SK-N-SH (cell line): Measurements from ENCODE around the gene RAB24. TPM values are rescaled to one million over a fixed set of nuclear protein-coding genes. Genes with fewer than 3 reads are reported as not detected.

Experiments used
- CTCF ChIA-PET: fragments of 300-600, 350-600 bp; formaldehyde crosslinking; extraction: SDS; loops from one replicate; lab custom pipeline; 2021; lab: Yijun Ruan, JAX
- POLR2A ChIA-PET: fragments of 350-600 bp; sonication (Branson Sonifier 250); formaldehyde crosslinking; extraction: SDS; loops from one replicate; lab custom pipeline; 2020; ENCODE audit warnings: antibody characterized with exemption, inconsistent platforms; lab: Yijun Ruan, JAX
- DNase-seq: peaks from one replicate; pipeline ENCODE4 v3.0.0; 2012
- H2AFZ ChIP-seq: fragments of 200-600 bp; sonication (generic); 2 replicates; pipeline ENCODE4 v1.8.1; 2016; ENCODE audit warnings: antibody characterized with exemption, mild to moderate bottlenecking, low read depth
- H3F3A ChIP-seq: fragments of 200-600 bp; sonication (generic); replicated peaks from 2 replicates; pipeline ENCODE3; 2016; ENCODE audit warnings: antibody characterized with exemption, mild to moderate bottlenecking; ENCODE audit not compliant: insufficient read depth
- H3K27ac ChIP-seq, 2 experiments: fragments of 200-500 bp in 1 of 2; fragments of 200-600 bp in 1 of 2; sonication (Bioruptor generic) in 1 of 2; sonication (generic), shearing (Covaris generic) in 1 of 2; 2 replicates each; pipeline versions ENCODE4 v1.5.1 to v1.6.1; 2014 to 2016; ENCODE audit warnings: low read depth in 2 of 2, inconsistent platforms in 1 of 2, low read length in 1 of 2, mild to moderate bottlenecking in 1 of 2, mixed read lengths in 1 of 2
- H3K27me3 ChIP-seq: fragments of 200-600 bp; sonication (generic), shearing (Covaris generic); 2 replicates; pipeline ENCODE4 v1.6.1; 2016; ENCODE audit warnings: mixed run types; ENCODE audit not compliant: insufficient read depth
- H3K36me3 ChIP-seq, 2 experiments: fragments of 200-500 bp in 1 of 2; fragments of 200-600 bp in 1 of 2; sonication (Bioruptor generic) in 1 of 2; sonication (generic) in 1 of 2; replicated peaks in 1 of 2; 2 replicates each; pipeline versions ENCODE3 to v1.5.1; 2014 to 2016; ENCODE audit warnings: low read length in 1 of 2, mild to moderate bottlenecking in 1 of 2; ENCODE audit not compliant: insufficient read depth in 2 of 2, control insufficient read depth in 1 of 2
- H3K4me1 ChIP-seq, 2 experiments: fragments of 200-500 bp in 1 of 2; fragments of 200-600 bp in 1 of 2; sonication (Bioruptor generic) in 1 of 2; sonication (generic), shearing (Covaris generic) in 1 of 2; 2 replicates each; pipeline versions ENCODE4 v1.5.1 to v1.6.1; 2014 to 2016; ENCODE audit warnings: low read depth in 1 of 2, low read length in 1 of 2, mixed run types in 1 of 2; ENCODE audit not compliant: insufficient read depth in 2 of 2, control insufficient read depth in 1 of 2
- H3K4me2 ChIP-seq: fragments of 200-600 bp; sonication (generic), shearing (Covaris generic); 2 replicates; pipeline ENCODE4 v1.6.1; 2017; ENCODE audit warnings: mixed run types
- H3K4me3 ChIP-seq, 2 experiments: fragments of 200-500 bp in 1 of 2; fragments of 200-600 bp in 1 of 2; sonication (Bioruptor generic) in 1 of 2; sonication (generic), shearing (Covaris generic) in 1 of 2; 2 replicates each; pipeline versions ENCODE4 v1.5.1 to v1.8.1; 2014 to 2016; ENCODE audit warnings: low read depth in 2 of 2, inconsistent platforms in 1 of 2, low read length in 1 of 2, mild to moderate bottlenecking in 1 of 2, mixed read lengths in 1 of 2, moderate library complexity in 1 of 2
- H3K79me2 ChIP-seq: fragments of 200-600 bp; sonication (generic); 2 replicates; pipeline ENCODE4 v1.8.1; 2017; ENCODE audit warnings: mild to moderate bottlenecking; ENCODE audit not compliant: insufficient read depth
- H3K9ac ChIP-seq: fragments of 200-600 bp; sonication (generic); 2 replicates; pipeline ENCODE4 v1.6.1; 2017; ENCODE audit warnings: mixed run types
- H3K9me2 ChIP-seq: fragments of 200-600 bp; sonication (generic); 2 replicates; pipeline ENCODE4 v1.6.1; 2017; ENCODE audit warnings: mixed run types
- H3K9me3 ChIP-seq: fragments of 200-600 bp; sonication (generic); 2 replicates; pipeline ENCODE4 v1.6.1; 2017; ENCODE audit warnings: mixed run types, mild to moderate bottlenecking, moderate library complexity
- H4K20me1 ChIP-seq: fragments of 200-600 bp; sonication (generic); 2 replicates; pipeline ENCODE4 v1.6.1; 2017; ENCODE audit warnings: mild to moderate bottlenecking, mixed run types; ENCODE audit not compliant: insufficient read depth
- CHD2 ChIP-seq: fragments of 150-350 bp; IDR thresholded peaks from 2 replicates; pipeline ENCODE4 v1.6.1; 2018; ENCODE audit warnings: low read length; ENCODE audit not compliant: partially characterized antibody
- ELF1 ChIP-seq: IDR thresholded peaks from 2 replicates; pipeline ENCODE4 v1.4.0; 2012
- EP300 ChIP-seq, 2 experiments: IDR thresholded peaks; 2 replicates each; pipeline versions ENCODE4 v1.4.0 to v1.6.1; 2012; ENCODE audit warnings: borderline replicate concordance in 1 of 2, low read depth in 1 of 2, low read length in 1 of 2
- FOXJ3 ChIP-seq: sonication (generic); formaldehyde crosslinking; IDR thresholded peaks from 2 replicates; pipeline ENCODE4 v1.5.1; 2020; ENCODE audit warnings: mild to moderate bottlenecking, missing genetic modification reagents
- GABPA ChIP-seq: IDR thresholded peaks from 2 replicates; pipeline ENCODE4 v1.4.0; 2012; ENCODE audit warnings: low read depth, mild to moderate bottlenecking
- GATA2 ChIP-seq: sonication (generic); formaldehyde crosslinking; IDR thresholded peaks from 2 replicates; pipeline ENCODE4 v1.5.0; 2020; ENCODE audit warnings: mild to moderate bottlenecking, missing genetic modification reagents
- JUND ChIP-seq: IDR thresholded peaks from 2 replicates; pipeline ENCODE4 v1.4.0; 2012
- MEF2A ChIP-seq: IDR thresholded peaks from 2 replicates; pipeline ENCODE4 v1.4.0; 2012; ENCODE audit warnings: low read depth, borderline replicate concordance
- NFIC ChIP-seq: IDR thresholded peaks from 2 replicates; pipeline ENCODE4 v1.4.0; 2012; ENCODE audit warnings: borderline replicate concordance
- POLR2AphosphoS5 ChIP-seq: IDR thresholded peaks from 2 replicates; pipeline ENCODE4 v1.6.1; 2012; ENCODE audit warnings: low read depth, low read length
- RCOR1 ChIP-seq: fragments of 150-350 bp; IDR thresholded peaks from 2 replicates; pipeline ENCODE4 v1.6.1; 2017; ENCODE audit warnings: antibody characterized with exemption, low read length
- RXRA ChIP-seq: IDR thresholded peaks from 2 replicates; pipeline ENCODE4 v1.4.0; 2012; ENCODE audit warnings: low read depth, mild to moderate bottlenecking, borderline replicate concordance
- SIN3A ChIP-seq: IDR thresholded peaks from 2 replicates; pipeline ENCODE4 v1.6.1; 2012; ENCODE audit warnings: low read depth, mild to moderate bottlenecking, low read length, moderate library complexity, borderline replicate concordance
- SMC3 ChIP-seq: IDR thresholded peaks from 2 replicates; pipeline ENCODE4 v1.6.1; 2012; ENCODE audit warnings: low read depth, low read length, improper control_type of control experiment
- TAF1 ChIP-seq: IDR thresholded peaks from 2 replicates; pipeline ENCODE4 v1.6.1; 2012; ENCODE audit warnings: low read depth, mild to moderate bottlenecking, low read length, moderate library complexity, borderline replicate concordance
- TCF12 ChIP-seq: IDR thresholded peaks from 2 replicates; pipeline ENCODE4 v1.4.0; 2012
- TEAD4 ChIP-seq: IDR thresholded peaks from 2 replicates; pipeline ENCODE4 v1.4.0; 2012; ENCODE audit warnings: mild to moderate bottlenecking, borderline replicate concordance; ENCODE audit not compliant: insufficient read depth
- YY1 ChIP-seq: IDR thresholded peaks from 2 replicates; pipeline ENCODE4 v1.4.0; 2012; ENCODE audit warnings: low read depth, mild to moderate bottlenecking
- whole genome bisulfite sequencing: methylation state at CpG from one replicate; pipeline ENCODE4 v1.1.6; 2017; ENCODE audit warnings: low lambda C conversion rate; 5-methylcytosine and 5-hydroxymethylcytosine counted together
- polyA plus RNA-seq, 3 experiments: library from polyadenylated mRNA; depleted of rRNA; stranded (reverse); fragments of >200 nt; gene quantifications; 2 replicates each; pipeline ENCODE4 v1.2.3, GENCODE V29; 2012
- TF ChIP-seq, protein P1 (sequence below): fragments of 150-350 bp; IDR thresholded peaks from 2 replicates; pipeline ENCODE4 v1.6.1; 2016; ENCODE audit warnings: mild to moderate bottlenecking, low read depth, low read length
- TF ChIP-seq, protein P2 (sequence below): IDR thresholded peaks from 2 replicates; pipeline ENCODE4 v1.4.0; 2012; ENCODE audit warnings: low read depth
- TF ChIP-seq, protein P3 (sequence below): fragments of 150-350 bp; IDR thresholded peaks from 2 replicates; pipeline ENCODE4 v1.6.1; 2017; ENCODE audit warnings: antibody characterized with exemption, low read length, low read depth, borderline replicate concordance
- TF ChIP-seq, protein P4 (sequence below): IDR thresholded peaks from 2 replicates; pipeline ENCODE4; 2012
- TF ChIP-seq, protein P5 (sequence below): fragments of 200-600 bp; sonication (generic); IDR thresholded peaks from 2 replicates; pipeline ENCODE4 v1.6.1; 2017; ENCODE audit warnings: antibody characterized with exemption, mild to moderate bottlenecking, moderate library complexity
- TF ChIP-seq, protein P6 (sequence below): IDR thresholded peaks from 2 replicates; pipeline ENCODE4 v1.6.1; 2012; ENCODE audit warnings: mild to moderate bottlenecking, low read depth, low read length, moderate library complexity

Gene RAB24
- polyA plus RNA-seq, 1 of the 3 experiments (the other 2 are of a cell fraction) = 101 TPM

DNA sequence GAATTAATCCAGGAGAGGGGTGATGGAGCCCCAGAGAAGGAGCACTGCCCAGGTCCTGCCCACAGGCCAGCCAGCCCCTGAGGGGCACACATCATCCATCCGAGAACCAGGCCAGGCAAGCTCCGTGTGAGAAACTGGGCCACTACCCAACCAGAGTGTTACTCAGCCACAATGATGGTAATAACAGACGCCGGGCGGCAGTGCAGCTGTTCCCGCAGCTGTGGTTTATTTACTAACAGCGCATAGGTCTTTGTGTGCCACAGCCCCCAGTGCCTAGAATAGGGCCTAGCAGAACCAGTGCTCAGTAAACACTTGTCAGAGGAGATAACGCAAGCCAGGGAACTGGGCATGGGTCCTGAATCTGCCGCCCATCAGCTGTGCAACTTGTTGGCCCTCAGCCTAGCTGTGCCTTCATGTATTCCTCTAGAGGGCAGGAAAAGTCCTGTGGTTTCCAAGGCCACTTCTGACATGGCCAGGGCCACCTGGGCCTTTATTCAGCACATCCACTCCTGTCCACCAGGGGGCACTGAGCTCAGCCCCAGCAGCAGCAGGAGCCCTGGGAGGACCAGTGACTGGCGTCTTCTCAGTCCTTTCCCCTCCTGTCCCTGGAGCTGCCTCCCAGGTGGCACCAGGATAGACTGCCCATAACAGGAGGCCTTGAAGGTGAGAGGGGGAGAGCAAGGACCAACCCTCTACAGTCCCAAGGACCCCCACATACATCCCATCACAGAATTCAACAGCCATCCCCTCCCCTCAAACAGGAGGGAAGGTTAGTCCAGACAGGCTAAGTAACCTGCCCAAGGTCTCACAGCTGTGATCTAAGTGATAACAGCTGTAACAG, 6.1 kb upstream of the RAB24 start:
- no peaks in the 10 kb centered on the region for H3K9me3 ChIP-seq
- peak overlapping the region in 1 of 2 experiments; percentile 34; a peak in 1 of 4 replicates for H3K4me3 ChIP-seq
- H4K20me1 ChIP-seq = peaks cover 35% of the 10 kb centered on the region
- peaks cover 19 to 24% of the 10 kb centered on the region in 2 experiments for H3K36me3 ChIP-seq
- no peak overlapping the region for H3K9ac ChIP-seq
- peaks cover 70% of the 10 kb centered on the region for H3K79me2 ChIP-seq
- no peak overlapping the region; a peak in 1 of 4 replicates for H3K27ac ChIP-seq
- H3K27me3 ChIP-seq = no peaks in the 10 kb centered on the region
- peaks cover 4 to 36% of the 10 kb centered on the region in 2 experiments; a peak in 1 of 4 replicates for H3K4me1 ChIP-seq
- peaks cover 18% of the 10 kb centered on the region for H3F3A ChIP-seq
- peak; percentile 83 for DNase-seq
- peak overlapping the region; percentile 100; the same call in 1 of the 2 replicates for H3K4me2 ChIP-seq
- ChIA-PET POLR2A (interaction anchor here (0.7 kb wide), 1 partner anchor 196 kb away, joined by 4 read pairs; no protein-coding TSS in a partner anchor), CTCF (interaction anchor here (0.6 to 4.3 kb wide), 43 partner anchors 9 to 652 kb away, joined by 3 to 39 read pairs (median 4); partner anchors contain the start of genes DDX41 and LMAN2)
- WGBS = 79% methylated on average over 6 of the region's 10 CpGs
- no peaks in the 10 kb centered on the region for H3K9me2 ChIP-seq
- no peak overlapping the region for H2AFZ ChIP-seq
- TF ChIP-seq, protein P1, sequence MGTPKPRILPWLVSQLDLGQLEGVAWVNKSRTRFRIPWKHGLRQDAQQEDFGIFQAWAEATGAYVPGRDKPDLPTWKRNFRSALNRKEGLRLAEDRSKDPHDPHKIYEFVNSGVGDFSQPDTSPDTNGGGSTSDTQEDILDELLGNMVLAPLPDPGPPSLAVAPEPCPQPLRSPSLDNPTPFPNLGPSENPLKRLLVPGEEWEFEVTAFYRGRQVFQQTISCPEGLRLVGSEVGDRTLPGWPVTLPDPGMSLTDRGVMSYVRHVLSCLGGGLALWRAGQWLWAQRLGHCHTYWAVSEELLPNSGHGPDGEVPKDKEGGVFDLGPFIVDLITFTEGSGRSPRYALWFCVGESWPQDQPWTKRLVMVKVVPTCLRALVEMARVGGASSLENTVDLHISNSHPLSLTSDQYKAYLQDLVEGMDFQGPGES = no peak
- TF ChIP-seq, protein P2, sequence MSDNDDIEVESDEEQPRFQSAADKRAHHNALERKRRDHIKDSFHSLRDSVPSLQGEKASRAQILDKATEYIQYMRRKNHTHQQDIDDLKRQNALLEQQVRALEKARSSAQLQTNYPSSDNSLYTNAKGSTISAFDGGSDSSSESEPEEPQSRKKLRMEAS = no peak
- TF ChIP-seq RCOR1 (0 out of 2 replicates have a peak, but pooled peaks have one; percentile 12), MEF2A (no peak), TCF12 (no peak), JUND (no peak), SMC3 (peak; percentile 54), NFIC (no peak), FOXJ3 (CRISPR knock-in tag) (no peak), TEAD4 (no peak), POLR2AphosphoS5 (no peak), CHD2 (peak; percentile 22), YY1 (no peak), TAF1 (no peak), RXRA (no peak), EP300 (IDR thresholded peaks at IDR 0.05; ENCODE audit: borderline replicate concordance in 1 of 2, low read depth in 1 of 2, low read length in 1 of 2) (no peak), GABPA (no peak), GATA2 (no peak), ELF1 (no peak), SIN3A (peak; percentile 53; the same call in 1 of the 2 replicates)
- TF ChIP-seq, protein P3, sequence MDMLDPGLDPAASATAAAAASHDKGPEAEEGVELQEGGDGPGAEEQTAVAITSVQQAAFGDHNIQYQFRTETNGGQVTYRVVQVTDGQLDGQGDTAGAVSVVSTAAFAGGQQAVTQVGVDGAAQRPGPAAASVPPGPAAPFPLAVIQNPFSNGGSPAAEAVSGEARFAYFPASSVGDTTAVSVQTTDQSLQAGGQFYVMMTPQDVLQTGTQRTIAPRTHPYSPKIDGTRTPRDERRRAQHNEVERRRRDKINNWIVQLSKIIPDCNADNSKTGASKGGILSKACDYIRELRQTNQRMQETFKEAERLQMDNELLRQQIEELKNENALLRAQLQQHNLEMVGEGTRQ = no peak
- TF ChIP-seq, protein P4, sequence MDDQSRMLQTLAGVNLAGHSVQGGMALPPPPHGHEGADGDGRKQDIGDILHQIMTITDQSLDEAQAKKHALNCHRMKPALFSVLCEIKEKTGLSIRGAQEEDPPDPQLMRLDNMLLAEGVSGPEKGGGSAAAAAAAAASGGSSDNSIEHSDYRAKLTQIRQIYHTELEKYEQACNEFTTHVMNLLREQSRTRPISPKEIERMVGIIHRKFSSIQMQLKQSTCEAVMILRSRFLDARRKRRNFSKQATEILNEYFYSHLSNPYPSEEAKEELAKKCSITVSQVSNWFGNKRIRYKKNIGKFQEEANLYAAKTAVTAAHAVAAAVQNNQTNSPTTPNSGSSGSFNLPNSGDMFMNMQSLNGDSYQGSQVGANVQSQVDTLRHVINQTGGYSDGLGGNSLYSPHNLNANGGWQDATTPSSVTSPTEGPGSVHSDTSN = no peak
- TF ChIP-seq, protein P5, sequence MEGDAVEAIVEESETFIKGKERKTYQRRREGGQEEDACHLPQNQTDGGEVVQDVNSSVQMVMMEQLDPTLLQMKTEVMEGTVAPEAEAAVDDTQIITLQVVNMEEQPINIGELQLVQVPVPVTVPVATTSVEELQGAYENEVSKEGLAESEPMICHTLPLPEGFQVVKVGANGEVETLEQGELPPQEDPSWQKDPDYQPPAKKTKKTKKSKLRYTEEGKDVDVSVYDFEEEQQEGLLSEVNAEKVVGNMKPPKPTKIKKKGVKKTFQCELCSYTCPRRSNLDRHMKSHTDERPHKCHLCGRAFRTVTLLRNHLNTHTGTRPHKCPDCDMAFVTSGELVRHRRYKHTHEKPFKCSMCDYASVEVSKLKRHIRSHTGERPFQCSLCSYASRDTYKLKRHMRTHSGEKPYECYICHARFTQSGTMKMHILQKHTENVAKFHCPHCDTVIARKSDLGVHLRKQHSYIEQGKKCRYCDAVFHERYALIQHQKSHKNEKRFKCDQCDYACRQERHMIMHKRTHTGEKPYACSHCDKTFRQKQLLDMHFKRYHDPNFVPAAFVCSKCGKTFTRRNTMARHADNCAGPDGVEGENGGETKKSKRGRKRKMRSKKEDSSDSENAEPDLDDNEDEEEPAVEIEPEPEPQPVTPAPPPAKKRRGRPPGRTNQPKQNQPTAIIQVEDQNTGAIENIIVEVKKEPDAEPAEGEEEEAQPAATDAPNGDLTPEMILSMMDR = peak; percentile 86
- TF ChIP-seq, protein P6, sequence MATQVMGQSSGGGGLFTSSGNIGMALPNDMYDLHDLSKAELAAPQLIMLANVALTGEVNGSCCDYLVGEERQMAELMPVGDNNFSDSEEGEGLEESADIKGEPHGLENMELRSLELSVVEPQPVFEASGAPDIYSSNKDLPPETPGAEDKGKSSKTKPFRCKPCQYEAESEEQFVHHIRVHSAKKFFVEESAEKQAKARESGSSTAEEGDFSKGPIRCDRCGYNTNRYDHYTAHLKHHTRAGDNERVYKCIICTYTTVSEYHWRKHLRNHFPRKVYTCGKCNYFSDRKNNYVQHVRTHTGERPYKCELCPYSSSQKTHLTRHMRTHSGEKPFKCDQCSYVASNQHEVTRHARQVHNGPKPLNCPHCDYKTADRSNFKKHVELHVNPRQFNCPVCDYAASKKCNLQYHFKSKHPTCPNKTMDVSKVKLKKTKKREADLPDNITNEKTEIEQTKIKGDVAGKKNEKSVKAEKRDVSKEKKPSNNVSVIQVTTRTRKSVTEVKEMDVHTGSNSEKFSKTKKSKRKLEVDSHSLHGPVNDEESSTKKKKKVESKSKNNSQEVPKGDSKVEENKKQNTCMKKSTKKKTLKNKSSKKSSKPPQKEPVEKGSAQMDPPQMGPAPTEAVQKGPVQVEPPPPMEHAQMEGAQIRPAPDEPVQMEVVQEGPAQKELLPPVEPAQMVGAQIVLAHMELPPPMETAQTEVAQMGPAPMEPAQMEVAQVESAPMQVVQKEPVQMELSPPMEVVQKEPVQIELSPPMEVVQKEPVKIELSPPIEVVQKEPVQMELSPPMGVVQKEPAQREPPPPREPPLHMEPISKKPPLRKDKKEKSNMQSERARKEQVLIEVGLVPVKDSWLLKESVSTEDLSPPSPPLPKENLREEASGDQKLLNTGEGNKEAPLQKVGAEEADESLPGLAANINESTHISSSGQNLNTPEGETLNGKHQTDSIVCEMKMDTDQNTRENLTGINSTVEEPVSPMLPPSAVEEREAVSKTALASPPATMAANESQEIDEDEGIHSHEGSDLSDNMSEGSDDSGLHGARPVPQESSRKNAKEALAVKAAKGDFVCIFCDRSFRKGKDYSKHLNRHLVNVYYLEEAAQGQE = no peak
